CD4-positive, alpha-beta T cell treated with Interleukin-15 for 1 hour (primary cell): Measurements from ENCODE around the gene GID4.
A peak's percentile ranks its signal among the peaks of the same experiment; 100 is the strongest.
"Not testable (repeated sequence)": the region's sequence is repeated elsewhere in the genome, so short reads cannot be mapped to it uniquely, and the experiment has no call there.

ENCODE experiments used
- DNase-seq: peaks from one replicate; pipeline ENCODE4 v3.0.0-alpha.2; 2020

Gene GID4

DNA sequence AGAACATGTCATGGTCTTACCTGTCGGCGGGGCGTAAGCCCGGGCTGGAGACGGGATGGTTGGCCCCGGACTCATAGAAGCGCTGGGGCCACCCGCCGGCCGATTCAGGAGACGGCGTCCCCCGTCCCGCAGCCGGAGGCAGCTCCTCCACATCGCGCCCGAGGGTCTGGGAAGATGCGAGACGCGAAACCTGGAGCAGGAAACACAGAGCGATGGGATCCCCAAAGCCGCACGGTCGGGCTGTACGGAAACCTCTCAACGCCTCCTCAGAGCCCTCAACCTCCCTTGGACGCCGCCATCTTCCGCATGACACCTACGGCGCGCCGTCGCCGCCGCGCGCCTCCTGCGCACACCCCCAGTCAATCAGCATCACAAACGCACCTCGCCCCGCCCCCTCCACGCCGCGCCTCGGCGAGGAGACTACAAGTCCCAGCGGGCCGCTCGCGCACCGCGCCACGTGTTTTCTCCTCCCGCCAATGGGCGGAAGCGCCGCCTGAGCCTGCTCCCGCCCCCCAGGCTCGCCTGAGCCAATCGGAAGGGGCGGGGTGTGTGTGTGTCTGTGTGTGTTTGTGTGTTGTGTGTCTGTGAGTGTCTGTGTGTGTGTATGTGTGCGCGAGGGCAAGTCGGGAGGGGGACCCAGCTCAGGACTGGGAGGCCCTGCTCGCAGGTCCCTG lies at the start of gene GID4, which contains the start of gene ATPAF2:
TSS of gene GID4 (plus strand) at position 548 of the 674 bp plus-strand sequence. CDS start at position 605, 57 bp downstream.
TSS of gene ATPAF2 (minus strand) at position 308 of the 674 bp plus-strand sequence. CDS start at position 153, 155 bp downstream.
- peak; percentile 99 for DNase-seq

DNA sequence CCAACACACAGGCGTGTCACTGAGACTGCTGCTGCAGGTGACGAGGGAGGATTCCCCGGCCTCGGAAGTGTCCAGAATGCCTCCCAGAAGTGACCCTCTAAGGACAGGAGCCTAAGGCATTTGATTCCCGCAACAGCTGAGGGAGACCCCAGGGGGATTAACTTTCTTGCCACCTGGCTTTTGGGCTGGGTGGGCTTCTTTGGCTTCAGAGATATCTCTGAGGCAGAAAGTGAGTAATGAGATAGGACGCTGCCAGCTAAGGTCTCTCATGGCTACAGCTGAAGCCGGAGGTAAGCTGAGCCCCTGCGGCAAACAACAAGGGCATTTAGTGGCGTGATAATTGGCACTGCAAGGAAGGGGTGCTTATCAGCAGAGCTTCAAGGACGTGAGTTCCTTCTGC lies 49.6 kb upstream of the GID4 start:
- no peak for DNase-seq

DNA sequence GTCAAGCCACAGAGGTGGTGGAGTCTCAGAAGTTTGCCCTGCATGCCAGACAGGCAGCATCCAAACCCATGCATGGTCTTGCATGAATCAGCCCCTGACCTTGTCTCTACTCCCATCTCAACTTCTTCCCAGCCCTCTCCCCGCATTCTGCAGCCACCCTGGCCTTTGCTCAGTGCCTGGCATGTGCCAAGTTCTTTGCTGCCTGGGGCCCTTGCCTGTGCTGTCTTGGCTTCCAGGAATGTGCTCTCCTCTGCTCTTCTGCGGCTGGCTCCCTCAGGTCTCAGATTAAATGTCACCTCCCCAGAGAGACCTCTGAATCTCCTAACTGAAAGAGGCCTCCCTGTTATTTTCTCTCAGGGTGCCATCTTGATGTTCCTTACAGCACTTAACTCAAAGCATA lies 48.9 kb upstream of the GID4 start:
- no peak for DNase-seq

DNA sequence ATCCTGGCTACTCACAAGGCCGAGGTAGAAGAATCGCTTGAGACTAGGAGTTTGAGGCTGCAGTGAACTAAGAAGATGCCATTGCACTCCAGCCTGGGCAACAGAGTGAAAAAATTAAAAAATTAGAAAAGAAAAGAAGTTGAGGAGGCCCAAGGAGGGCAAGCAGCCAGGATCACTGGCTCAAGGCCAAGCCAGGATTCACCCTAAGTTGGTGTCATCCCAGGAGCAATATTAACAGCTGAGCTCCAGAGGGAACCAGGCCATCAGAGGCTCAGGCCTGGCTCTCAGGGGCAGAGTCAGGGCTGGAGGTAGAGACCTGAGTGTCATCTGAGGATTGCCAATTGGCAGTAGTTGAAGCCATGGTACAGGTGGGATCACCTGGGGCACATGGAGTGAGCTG lies 45.8 kb upstream of the GID4 start:
- no peak for DNase-seq

DNA sequence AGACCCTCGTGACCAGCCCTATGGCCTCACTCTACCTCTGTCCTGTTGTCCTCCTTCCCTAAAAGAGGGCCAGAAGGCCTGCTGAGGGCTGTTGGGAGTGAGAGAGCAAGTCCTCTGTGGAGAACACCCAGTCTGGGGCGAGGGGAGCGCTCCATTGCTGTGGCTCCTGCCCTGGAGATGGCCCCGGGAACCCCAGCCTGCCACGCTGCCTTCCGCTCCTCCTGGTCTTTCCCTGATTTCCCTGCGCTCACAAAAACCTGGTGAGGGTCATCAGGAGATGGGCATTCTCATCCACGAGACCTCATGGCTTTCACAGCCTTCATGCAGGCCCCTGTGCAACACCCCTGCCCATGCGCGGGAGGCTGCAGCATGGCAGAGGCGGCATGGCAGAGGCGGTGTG lies 45.4 kb upstream of the GID4 start:
- no peak for DNase-seq

- no peak for DNase-seq
Measured at GRCh38 chr17:17994271-17995069, 44.7 kb upstream of the GID4 start.

DNA sequence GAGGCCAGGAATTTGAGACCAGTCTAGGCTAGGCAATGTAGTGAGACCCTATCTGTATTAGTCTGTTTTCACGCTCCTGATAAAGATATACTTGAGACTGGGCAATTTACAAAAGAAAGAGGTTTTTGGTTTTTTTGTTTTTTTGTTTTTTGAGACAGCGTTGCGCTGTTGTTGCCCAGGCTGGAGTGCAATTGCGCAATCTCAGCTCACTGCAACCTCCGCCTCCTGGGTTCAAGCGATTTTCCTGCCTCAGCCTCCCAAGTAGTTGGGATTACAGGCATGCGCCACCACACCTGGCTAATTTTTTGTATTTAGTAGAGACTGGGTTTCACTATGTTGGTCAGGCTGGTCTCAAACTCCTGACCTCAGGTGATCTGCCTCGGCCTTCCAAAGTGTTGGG lies 43.3 kb upstream of the GID4 start:
- not testable (repeated sequence) for DNase-seq

DNA sequence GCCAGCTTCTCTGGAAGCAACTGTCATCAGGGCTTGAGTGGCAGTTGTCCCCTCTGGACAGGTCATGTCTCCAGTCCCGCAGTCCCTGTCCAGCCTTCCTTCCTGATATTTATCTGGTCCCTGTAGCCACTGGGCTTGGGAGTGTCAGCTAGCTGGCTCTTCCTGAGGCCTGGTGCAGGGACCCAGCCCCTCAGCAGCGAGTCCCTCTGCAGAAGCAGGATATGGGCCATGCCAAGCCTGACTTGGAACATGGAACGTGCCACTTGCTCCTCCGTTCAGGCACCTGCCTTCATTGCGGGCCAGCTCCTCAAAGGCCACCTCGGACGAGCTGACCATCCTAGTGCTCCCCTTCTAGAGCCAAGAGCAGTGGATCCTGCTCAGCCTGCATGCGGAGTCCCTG lies 40.3 kb upstream of the GID4 start:
- no peak for DNase-seq

DNA sequence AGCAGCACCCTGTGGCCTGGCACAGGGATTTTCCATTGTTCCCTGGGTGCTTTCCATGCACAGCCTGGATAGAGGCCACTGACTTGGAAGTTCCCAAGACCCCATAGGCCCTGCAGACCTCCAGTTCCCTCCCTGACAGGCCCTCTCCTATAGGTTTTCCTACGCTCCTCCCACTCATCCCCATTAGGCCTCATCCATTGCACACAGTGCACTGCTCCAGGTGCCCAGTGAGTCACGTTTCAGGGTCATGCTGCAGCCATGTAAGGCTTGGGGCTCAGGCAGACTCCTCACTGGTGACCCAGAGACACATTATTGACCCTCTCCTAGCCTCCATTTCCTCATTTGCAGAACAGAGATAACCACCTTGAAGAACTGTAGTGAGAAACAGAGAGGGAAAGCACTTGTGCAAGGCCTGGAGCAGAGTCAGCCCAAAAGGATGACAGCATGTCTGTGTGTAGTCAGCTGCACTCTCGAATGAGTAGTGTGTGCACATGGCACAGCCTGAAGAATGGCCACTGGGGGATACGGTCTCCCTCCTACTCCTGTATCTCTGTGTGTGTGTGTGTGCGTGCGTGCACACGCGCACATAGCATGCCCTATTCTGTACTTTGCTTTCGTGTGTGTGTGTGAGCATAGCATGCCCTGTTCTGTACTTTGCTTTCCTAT lies 39.7 kb upstream of the GID4 start:
- no peak for DNase-seq

GRCh38 chr17:18000030-18000408 lies 39.2 kb upstream of the GID4 start:
- DNase-seq = no peak

GRCh38 chr17:18002171-18002570 lies 37.0 kb upstream of the GID4 start:
- no peak for DNase-seq

- no peak for DNase-seq
Measured at GRCh38 chr17:18004345-18004744, 34.9 kb upstream of the GID4 start.

GRCh38 chr17:18004884-18005305 lies 34.3 kb upstream of the GID4 start:
- no peak for DNase-seq

DNA sequence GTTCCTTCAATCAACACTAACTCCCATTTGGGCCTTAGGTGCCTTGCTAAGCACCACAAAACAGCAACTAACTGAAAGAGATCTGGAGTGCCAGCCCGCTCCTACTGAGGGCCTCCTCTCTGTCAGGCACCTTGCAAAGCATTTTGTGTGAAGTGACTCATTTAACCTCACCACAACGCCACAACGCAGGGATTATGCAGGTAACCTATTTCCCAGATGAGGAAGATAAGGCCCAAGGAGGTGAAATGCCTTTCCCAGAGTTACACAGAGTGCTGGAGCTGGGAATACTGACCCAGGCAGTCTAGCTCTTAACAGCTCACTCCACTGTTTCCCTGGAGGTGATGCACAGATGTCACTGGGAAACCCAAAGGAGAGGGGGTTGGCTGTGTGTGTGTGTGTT lies 33.7 kb upstream of the GID4 start:
- DNase-seq = no peak

DNA sequence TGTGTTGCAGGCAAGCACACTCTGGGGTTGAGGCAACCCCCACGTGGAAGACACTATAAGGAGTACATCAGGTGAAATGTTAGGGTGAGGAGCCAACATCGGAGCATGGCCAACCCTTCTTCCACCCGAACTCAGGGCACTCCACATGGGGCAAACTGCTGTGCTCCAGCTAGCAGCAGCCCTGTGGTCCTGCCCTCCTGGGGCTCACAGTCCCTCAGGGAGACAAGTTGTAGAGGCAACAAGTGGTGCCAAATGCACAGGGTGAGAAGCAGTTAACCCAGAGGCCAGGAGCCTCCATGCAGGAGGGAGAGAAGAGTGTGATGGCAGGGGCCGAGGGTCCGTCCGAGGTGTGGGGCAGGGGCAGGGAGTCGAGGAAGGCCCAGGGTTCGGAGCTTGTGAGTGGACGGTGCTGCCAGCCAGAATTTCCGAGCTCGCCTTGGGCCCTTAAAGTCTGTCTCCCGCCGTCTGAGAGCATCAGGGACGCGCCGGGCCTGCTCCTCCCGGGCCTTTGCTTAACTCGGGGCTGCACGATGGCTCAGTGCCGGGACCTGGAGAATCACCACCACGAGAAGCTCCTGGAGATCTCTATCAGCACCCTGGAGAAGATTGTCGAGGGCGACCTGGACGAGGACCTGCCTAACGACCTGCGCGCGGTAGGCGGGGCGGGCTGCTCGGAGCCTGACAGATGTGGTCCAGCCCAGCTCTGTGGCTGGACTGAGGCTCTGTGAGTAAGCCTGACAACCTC lies 32.5 kb upstream of the GID4 start:
- DNase-seq = no peak

DNA sequence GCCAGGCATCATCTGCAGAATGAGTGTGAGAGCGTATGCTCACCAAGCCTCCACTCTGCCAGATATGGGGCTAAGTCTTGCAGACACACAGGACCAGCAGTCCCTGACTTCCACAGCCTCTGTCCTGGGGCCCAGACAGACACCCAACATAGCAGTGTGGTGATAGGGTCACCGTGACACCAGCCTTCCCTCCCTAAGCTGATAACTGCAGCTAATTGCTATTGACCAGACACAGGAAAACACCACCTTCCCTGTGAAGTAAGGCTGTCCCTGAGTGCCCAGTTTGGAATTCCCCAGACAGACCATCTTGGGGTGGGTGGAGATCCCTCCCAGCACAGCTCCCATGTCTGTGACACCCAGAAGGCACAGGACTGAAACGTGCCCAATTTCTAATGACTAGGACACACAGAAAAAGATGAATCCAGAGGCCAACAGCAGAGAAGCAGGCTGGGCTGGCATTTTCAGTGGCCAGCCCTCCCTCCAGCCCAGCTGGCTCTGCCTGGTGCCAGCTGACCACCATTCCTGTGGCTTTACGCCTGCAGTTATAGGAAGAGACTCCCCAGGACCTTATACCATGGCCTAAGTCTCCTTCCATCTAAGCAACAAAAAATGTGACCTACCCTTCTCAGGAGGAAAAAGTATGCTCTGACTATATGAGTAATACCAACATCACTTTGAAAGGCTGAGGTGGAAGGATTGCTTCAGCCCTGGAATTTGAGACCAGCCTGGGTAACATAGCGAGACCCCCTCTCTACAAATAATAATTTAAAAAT lies 30.5 kb upstream of the GID4 start:
- DNase-seq = no peak

DNA sequence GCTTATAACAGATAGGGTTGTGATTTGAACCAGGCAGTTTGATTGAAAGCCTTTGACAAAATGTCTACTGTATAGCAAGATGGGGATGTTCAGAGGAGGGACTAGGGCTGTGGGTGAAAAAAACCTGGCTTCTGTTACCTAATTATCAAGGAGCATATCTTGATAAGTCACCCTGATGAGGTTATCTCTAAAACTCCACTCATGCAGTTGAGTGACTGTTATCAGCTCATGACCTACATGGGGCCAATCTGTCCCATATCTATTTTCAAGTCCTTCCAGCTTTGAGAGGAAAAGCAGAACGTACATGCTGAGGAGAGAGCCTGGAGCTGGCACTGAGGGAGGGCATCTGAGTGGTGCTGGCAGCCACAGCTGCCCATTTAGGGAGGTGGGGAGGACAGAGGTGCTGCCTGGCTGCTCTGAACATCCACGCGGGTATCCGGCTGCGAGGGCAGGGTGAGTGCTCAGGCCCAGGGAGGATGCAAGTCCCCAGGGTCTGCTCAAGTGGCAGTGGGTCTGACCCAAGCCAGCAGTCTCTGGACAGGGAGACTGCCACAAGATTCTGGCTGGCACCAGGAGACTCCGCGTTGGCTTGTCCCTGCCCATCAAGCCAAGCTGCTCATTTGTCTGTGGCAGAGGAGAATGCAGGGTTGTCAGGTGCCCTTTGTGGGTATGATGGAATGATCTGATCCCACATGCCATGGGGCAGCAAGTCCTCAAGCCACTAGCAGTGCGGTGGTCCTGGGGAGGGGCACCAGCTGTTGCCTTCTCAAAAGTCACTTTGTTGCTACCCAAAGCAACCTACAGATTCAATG lies 29.4 kb upstream of the GID4 start:
- DNase-seq = no peak

DNA sequence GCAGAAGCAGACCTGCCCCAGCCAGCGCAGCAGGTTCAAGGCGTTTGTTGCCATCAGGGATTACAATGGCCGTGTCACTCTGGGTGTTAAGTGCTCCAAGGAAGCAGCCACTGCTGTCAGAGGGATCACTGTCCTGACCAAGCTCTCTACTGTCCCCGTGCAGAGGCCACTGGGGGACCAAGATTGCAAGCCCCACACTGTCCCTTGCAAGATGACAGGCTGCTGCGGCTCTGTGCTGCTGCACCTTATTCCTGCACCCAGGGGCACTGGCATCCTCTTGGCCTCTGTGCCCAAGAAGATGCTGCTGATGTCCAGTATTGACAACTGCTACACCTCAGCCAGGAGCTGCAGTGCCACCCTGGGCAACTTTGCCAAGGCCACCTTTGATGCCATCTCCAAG lies 27.9 kb upstream of the GID4 start:
- no peak for DNase-seq

GRCh38 chr17:18014006-18014405 lies 25.2 kb upstream of the GID4 start:
- DNase-seq = no peak

DNA sequence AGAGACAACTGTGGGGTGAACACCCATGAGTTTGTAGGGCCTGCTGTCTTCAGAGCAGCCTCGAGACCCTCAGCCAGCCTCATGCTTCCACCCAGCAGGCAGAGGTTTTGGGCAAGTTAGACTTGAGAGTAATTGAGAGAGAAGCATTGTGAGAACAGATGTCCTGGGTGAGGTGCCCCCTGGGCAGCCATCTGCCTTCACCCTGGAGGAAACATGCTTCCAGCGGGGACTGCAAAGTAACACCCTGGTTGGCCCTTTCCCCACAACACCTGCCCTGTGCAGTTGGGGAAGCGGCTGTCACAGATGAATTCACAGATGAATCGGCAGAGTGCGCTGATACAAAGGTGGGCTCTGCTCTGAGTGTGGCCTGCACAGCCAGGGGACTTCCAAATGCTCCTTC lies 23.6 kb upstream of the GID4 start:
- no peak for DNase-seq

DNA sequence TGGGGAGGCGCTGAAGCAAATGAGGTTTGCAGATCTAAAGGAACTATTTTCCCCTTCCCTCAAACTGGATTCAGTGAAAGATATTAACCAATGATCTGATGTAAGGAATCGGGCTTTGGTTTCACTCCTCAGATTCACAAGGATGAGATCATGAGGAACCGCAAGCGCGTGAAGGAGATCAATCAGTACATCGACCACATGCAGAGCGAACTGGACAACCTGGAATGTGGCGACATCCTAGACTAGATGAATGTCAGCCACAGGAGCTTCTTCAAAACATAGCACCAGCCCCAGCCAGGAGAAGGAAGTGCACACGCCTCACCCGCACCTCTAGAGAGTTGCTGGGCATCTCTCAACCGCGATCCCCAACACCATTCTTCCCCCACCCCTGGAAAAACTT lies 22.8 kb upstream of the GID4 start:
- DNase-seq = no peak
